ENCODE results near the gene GAMT. TPM values are rescaled to one million over a fixed set of nuclear protein-coding genes. Genes with fewer than 3 reads are reported as not detected.
A peak's percentile ranks its signal among the peaks of the same experiment; 100 is the strongest.

The GAMT gene
- total and polyA plus RNA-seq, 2 of the 13 experiments (the other 11 are each of a cell fraction or from before 2014, with no cell fraction given) = 115 to 124 TPM

DNA sequence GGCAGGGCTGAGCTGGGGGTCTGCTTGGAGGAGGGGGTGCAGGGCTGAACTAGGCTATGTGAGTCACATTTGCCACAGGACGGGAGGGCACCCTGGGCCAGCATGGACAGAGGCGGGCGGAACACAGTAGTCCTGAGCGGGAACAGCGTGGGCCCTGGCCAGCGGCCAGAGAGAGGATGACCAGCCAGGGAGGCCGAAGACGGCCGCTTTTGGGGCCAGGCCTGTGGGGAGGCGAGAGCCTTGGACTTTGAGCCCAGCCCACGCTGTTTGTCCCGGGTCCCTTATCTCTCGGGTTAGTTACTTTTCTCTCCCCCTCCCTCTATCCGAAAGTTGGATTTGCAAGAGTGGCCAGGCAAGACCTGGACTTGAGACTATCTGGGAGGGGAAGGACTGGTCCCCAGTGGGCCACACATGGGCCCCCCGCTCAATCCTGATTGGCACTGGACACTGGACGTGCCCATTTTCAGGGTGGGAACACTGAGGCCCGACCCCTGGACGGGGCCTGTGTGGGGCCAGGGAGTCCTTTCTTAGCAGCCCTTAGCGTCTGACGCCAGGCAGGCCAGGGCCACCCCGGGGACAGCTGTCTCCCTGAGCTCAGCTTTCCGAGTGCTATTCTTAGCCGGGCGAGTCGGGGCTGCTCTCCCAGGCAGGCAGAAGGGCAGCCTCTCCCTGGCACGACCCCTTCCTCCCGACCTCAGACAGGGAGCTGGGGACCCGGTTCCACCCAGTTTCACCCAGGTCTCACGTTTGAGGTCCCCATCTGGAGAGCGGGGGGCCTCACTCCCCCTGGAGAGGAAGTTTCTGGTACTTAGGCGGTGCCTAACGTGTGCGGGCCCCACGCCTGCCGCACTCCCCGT is 833 bp downstream of the GAMT start (continued):
- TF ChIP-seq, protein P1, sequence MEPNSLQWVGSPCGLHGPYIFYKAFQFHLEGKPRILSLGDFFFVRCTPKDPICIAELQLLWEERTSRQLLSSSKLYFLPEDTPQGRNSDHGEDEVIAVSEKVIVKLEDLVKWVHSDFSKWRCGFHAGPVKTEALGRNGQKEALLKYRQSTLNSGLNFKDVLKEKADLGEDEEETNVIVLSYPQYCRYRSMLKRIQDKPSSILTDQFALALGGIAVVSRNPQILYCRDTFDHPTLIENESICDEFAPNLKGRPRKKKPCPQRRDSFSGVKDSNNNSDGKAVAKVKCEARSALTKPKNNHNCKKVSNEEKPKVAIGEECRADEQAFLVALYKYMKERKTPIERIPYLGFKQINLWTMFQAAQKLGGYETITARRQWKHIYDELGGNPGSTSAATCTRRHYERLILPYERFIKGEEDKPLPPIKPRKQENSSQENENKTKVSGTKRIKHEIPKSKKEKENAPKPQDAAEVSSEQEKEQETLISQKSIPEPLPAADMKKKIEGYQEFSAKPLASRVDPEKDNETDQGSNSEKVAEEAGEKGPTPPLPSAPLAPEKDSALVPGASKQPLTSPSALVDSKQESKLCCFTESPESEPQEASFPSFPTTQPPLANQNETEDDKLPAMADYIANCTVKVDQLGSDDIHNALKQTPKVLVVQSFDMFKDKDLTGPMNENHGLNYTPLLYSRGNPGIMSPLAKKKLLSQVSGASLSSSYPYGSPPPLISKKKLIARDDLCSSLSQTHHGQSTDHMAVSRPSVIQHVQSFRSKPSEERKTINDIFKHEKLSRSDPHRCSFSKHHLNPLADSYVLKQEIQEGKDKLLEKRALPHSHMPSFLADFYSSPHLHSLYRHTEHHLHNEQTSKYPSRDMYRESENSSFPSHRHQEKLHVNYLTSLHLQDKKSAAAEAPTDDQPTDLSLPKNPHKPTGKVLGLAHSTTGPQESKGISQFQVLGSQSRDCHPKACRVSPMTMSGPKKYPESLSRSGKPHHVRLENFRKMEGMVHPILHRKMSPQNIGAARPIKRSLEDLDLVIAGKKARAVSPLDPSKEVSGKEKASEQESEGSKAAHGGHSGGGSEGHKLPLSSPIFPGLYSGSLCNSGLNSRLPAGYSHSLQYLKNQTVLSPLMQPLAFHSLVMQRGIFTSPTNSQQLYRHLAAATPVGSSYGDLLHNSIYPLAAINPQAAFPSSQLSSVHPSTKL (CRISPR knock-in tag; IDR thresholded peaks at IDR 0.05) = peak; percentile 71
- TF ChIP-seq SPEN (CRISPR knock-in tag; IDR thresholded peaks at IDR 0.05; ENCODE audit: low read depth) (peak; percentile 33; the same call in 1 of the 2 replicates), PHF5A (CRISPR knock-in tag; IDR thresholded peaks at IDR 0.05; ENCODE audit: low read depth, unreplicated experiment) (peak; percentile 72), RELA (CRISPR knock-in tag; IDR thresholded peaks at IDR 0.05) (no peak), ZNF703 (CRISPR knock-in tag; IDR thresholded peaks at IDR 0.05; ENCODE audit: borderline replicate concordance) (peak; percentile 40; the same call in 1 of the 2 replicates), ZNF879 (CRISPR knock-in tag; IDR thresholded peaks at IDR 0.05) (0 out of 2 replicates have a peak, but pooled peaks have one; percentile 13), ETV5 (CRISPR knock-in tag; IDR thresholded peaks at IDR 0.05; ENCODE audit: borderline replicate concordance) (0 out of 2 replicates have a peak, but pooled peaks have one; percentile 8), SKI (IDR thresholded peaks at IDR 0.05; ENCODE audit: partially characterized antibody) (peak; percentile 83), CHCHD3 (CRISPR knock-in tag; IDR thresholded peaks at IDR 0.05) (peak; percentile 18; the same call in 1 of the 2 replicates), TEAD3 (CRISPR knock-in tag; optimal IDR thresholded peaks at IDR 0.05; ENCODE audit: borderline replicate concordance) (no peak)
- TF ChIP-seq, protein P2, sequence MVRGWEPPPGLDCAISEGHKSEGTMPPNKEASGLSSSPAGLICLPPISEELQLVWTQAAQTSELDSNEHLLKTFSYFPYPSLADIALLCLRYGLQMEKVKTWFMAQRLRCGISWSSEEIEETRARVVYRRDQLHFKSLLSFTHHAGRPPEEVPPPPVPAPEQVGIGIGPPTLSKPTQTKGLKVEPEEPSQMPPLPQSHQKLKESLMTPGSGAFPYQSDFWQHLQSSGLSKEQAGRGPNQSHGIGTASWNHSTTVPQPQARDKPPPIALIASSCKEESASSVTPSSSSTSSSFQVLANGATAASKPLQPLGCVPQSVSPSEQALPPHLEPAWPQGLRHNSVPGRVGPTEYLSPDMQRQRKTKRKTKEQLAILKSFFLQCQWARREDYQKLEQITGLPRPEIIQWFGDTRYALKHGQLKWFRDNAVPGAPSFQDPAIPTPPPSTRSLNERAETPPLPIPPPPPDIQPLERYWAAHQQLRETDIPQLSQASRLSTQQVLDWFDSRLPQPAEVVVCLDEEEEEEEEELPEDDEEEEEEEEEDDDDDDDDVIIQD (CRISPR knock-in tag; IDR thresholded peaks at IDR 0.05; ENCODE audit: low read depth) = no peak
- TF ChIP-seq, protein P3, sequence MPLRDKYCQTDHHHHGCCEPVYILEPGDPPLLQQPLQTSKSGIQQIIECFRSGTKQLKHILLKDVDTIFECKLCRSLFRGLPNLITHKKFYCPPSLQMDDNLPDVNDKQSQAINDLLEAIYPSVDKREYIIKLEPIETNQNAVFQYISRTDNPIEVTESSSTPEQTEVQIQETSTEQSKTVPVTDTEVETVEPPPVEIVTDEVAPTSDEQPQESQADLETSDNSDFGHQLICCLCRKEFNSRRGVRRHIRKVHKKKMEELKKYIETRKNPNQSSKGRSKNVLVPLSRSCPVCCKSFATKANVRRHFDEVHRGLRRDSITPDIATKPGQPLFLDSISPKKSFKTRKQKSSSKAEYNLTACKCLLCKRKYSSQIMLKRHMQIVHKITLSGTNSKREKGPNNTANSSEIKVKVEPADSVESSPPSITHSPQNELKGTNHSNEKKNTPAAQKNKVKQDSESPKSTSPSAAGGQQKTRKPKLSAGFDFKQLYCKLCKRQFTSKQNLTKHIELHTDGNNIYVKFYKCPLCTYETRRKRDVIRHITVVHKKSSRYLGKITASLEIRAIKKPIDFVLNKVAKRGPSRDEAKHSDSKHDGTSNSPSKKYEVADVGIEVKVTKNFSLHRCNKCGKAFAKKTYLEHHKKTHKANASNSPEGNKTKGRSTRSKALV (CRISPR knock-in tag; IDR thresholded peaks at IDR 0.05) = 0 out of 2 replicates have a peak, but pooled peaks have one; percentile 47
- TF ChIP-seq, protein P4, sequence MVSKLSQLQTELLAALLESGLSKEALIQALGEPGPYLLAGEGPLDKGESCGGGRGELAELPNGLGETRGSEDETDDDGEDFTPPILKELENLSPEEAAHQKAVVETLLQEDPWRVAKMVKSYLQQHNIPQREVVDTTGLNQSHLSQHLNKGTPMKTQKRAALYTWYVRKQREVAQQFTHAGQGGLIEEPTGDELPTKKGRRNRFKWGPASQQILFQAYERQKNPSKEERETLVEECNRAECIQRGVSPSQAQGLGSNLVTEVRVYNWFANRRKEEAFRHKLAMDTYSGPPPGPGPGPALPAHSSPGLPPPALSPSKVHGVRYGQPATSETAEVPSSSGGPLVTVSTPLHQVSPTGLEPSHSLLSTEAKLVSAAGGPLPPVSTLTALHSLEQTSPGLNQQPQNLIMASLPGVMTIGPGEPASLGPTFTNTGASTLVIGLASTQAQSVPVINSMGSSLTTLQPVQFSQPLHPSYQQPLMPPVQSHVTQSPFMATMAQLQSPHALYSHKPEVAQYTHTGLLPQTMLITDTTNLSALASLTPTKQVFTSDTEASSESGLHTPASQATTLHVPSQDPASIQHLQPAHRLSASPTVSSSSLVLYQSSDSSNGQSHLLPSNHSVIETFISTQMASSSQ (IDR thresholded peaks at IDR 0.05; ENCODE audit: low read depth) = no peak
- TF ChIP-seq, protein P4 (CRISPR knock-in tag; IDR thresholded peaks at IDR 0.05; ENCODE audit: borderline replicate concordance) = peak; percentile 68; the same call in 1 of the 2 replicates
- TF ChIP-seq, protein P5, sequence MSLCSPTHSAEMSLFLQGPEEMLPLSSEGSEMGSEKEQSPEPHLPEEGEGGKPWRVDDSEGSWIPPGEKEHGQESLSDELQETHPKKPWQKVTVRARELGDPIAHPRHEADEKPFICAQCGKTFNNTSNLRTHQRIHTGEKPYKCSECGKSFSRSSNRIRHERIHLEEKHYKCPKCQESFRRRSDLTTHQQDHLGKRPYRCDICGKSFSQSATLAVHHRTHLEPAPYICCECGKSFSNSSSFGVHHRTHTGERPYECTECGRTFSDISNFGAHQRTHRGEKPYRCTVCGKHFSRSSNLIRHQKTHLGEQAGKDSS (CRISPR knock-in tag; IDR thresholded peaks at IDR 0.05; ENCODE audit: borderline replicate concordance, low read depth) = 0 out of 2 replicates have a peak, but pooled peaks have one; percentile 48

Measured in HepG2 (cell line).